K562 (cell line): ENCODE data around the gene ANKZF1. TPM values are rescaled to one million over a fixed set of nuclear protein-coding genes. Genes with fewer than 3 reads are reported as not detected.

Experiments
- ATAC-seq: fragments of 200-7000 bp; cut with Tn5 transposase; 3 replicates; pipeline ENCODE4 v1.9.1; 2020; ENCODE audit warnings: moderate library complexity
- BruUV-seq: library from RNA; stranded (reverse); fragments of 400-500 nt; replicated peaks from 2 replicates; lab custom pipeline; 2021; lab: Mats Ljungman, UMichigan
- CTCF ChIA-PET: fragments of 300-600 bp; formaldehyde crosslinking; extraction: SDS; loops from one replicate; lab custom pipeline; 2021; ENCODE audit warnings: low intra/inter-chr PET ratio; lab: Yijun Ruan, JAX
- POLR2A ChIA-PET: fragments of 300-600, 350-650 bp; sonication (Branson Sonifier 250); formaldehyde crosslinking; extraction: SDS; loops from one replicate; lab custom pipeline; 2021; ENCODE audit warnings: antibody characterized with exemption, inconsistent platforms; lab: Yijun Ruan, JAX
- DNase-seq, 4 experiments: peaks; one replicate each; pipeline versions ENCODE4 v3.0.0 to v3.0.0-alpha.2; 2011 to 2018; ENCODE audit warnings: low spot score in 3 of 4, mixed read lengths in 3 of 4; ENCODE audit errors: extremely low read depth in 1 of 4
- FAIRE-seq: peaks from 2 replicates; lab custom pipeline; 2011; peaks lifted over from hg19 to GRCh38; lab: Jason Lieb, UNC
- H2AFZ ChIP-seq: 2 replicates; pipeline ENCODE4 v1.6.0; 2011; ENCODE audit warnings: low read depth, low read length, control low read depth, inconsistent platforms
- H3K27ac ChIP-seq: fragments of 200-600 bp; 3 replicates; pipeline ENCODE4 v1.8.0; 2011; ENCODE audit warnings: low read depth, mild to moderate bottlenecking, control low read depth, inconsistent platforms, low read length, moderate library complexity, mixed read lengths; ENCODE audit errors: extremely low read depth
- H3K27me3 ChIP-seq, 2 experiments: fragments of 300-600 bp in 1 of 2; 2 replicates in 1 of 2; 3 replicates in 1 of 2; pipeline versions ENCODE4 v1.6.0 to v1.8.0; 2011; ENCODE audit warnings: inconsistent platforms in 2 of 2, low read length in 2 of 2, mild to moderate bottlenecking in 1 of 2, mixed read lengths in 1 of 2, moderate library complexity in 1 of 2; ENCODE audit not compliant: control insufficient read depth in 2 of 2, insufficient read depth in 2 of 2
- H3K36me3 ChIP-seq: fragments of 300-600 bp; 3 replicates; pipeline ENCODE4 v1.8.0; 2011; ENCODE audit warnings: mild to moderate bottlenecking, low read length, inconsistent platforms; ENCODE audit not compliant: control insufficient read depth, insufficient read depth
- H3K4me1 ChIP-seq, 2 experiments: fragments of 200-600 bp in 1 of 2; replicated peaks in 1 of 2; 2 replicates in 1 of 2; 3 replicates in 1 of 2; pipeline versions ENCODE4 v1.5.1 to v1.8.0; 2011; ENCODE audit warnings: inconsistent platforms in 2 of 2, low read length in 2 of 2, mild to moderate bottlenecking in 1 of 2, mixed read lengths in 1 of 2, moderate library complexity in 1 of 2; ENCODE audit not compliant: control insufficient read depth in 2 of 2, insufficient read depth in 2 of 2
- H3K4me2 ChIP-seq: 2 replicates; pipeline ENCODE4 v1.6.1; 2011; ENCODE audit warnings: low read length, control low read depth, inconsistent platforms, mixed read lengths; ENCODE audit not compliant: insufficient read depth
- H3K4me3 ChIP-seq: fragments of 200-600 bp; sonication (generic), shearing (Covaris generic); 2 replicates; pipeline ENCODE4 v1.5.1; 2016; ENCODE audit warnings: control low read depth, inconsistent platforms
- H3K79me2 ChIP-seq: fragments of 200-600 bp; 3 replicates; pipeline ENCODE4 v1.8.0; 2011; ENCODE audit warnings: low read length, inconsistent platforms; ENCODE audit not compliant: control insufficient read depth, insufficient read depth
- H3K9ac ChIP-seq, 2 experiments: 2 replicates each; pipeline versions ENCODE4 v1.6.0 to v1.6.1; 2011; ENCODE audit warnings: low read depth in 2 of 2, low read length in 2 of 2, control low read depth in 1 of 2, inconsistent platforms in 1 of 2, mild to moderate bottlenecking in 1 of 2, mixed read lengths in 1 of 2; ENCODE audit not compliant: insufficient read depth in 1 of 2
- H3K9me1 ChIP-seq: one replicate; pipeline ENCODE4 v1.6.0; 2011; ENCODE audit warnings: inconsistent platforms, mild to moderate bottlenecking, low read length, moderate library complexity; ENCODE audit not compliant: control insufficient read depth, insufficient read depth
- H3K9me3 ChIP-seq: replicated peaks from 2 replicates; pipeline ENCODE4 v1.5.1; 2011; ENCODE audit warnings: low read depth, low read length, inconsistent platforms; ENCODE audit not compliant: control insufficient read depth, insufficient read depth
- H4K20me1 ChIP-seq: replicated peaks from 2 replicates; pipeline ENCODE4 v1.6.1; 2011; ENCODE audit warnings: low read length, inconsistent platforms, mixed read lengths; ENCODE audit not compliant: control insufficient read depth, insufficient read depth
- ARHGAP35 ChIP-seq: fragments of 450-650 bp; IDR thresholded peaks from 2 replicates; pipeline ENCODE4 v1.6.1; 2018; ENCODE audit not compliant: partially characterized antibody
- CHCHD3 ChIP-seq: fragments of 250-450 bp; sonication (Bioruptor Pico); IDR thresholded peaks from 2 replicates; pipeline ENCODE4 v2.1.2; 2022; ENCODE audit warnings: mild to moderate bottlenecking
- EGR1 ChIP-seq: fragments of 450-650 bp; conservative IDR thresholded peaks from 2 replicates; pipeline ENCODE4 v1.6.1; 2017; ENCODE audit warnings: mild to moderate bottlenecking
- MTF1 ChIP-seq: fragments of 250-450 bp; sonication (Bioruptor Pico); IDR thresholded peaks from 2 replicates; pipeline ENCODE4 v1.9.0; 2021; ENCODE audit warnings: moderate library complexity, mild to moderate bottlenecking, inconsistent platforms, borderline replicate concordance
- TBL1XR1 ChIP-seq, 2 experiments: IDR thresholded peaks; 2 replicates each; pipeline ENCODE4 v1.6.1; 2012; ENCODE audit warnings: improper control_type of control experiment in 2 of 2, low read length in 2 of 2, mild to moderate bottlenecking in 1 of 2
- TEAD2 ChIP-seq: fragments of 450-650 bp; IDR thresholded peaks from 2 replicates; pipeline ENCODE4 v1.6.1; 2016; ENCODE audit warnings: missing genetic modification characterization, control low read depth, missing compliant biosample characterization
- ZC3H8 ChIP-seq: fragments of 450-650 bp; IDR thresholded peaks from 2 replicates; pipeline ENCODE4 v1.6.1; 2017
- ZNF121 ChIP-seq: sonication (generic); formaldehyde crosslinking; conservative IDR thresholded peaks from 2 replicates; pipeline ENCODE4 v1.8.0; 2022; ENCODE audit warnings: missing genetic modification reagents
- whole genome bisulfite sequencing: fragments of 100-300 bp; shearing (Covaris generic); methylation state at CpG from one replicate; pipeline ENCODE4 v1.1.6; 2016; ENCODE audit warnings: low coverage, mixed read lengths; ENCODE audit not compliant: insufficient coverage; ENCODE audit errors: missing lambda C conversion rate; 5-methylcytosine and 5-hydroxymethylcytosine counted together
- in situ Hi-C: fragments of 300-500 bp; cut with MboI; formaldehyde crosslinking; loops from 4 replicates; pipeline ENCODE4 v1.15.0; 2018; ENCODE audit warnings: inconsistent platforms, mixed read lengths
- intact Hi-C: fragments of 100-400 bp; cut with micrococcal nuclease; formaldehyde crosslinking; loops from 2 replicates; pipeline ENCODE4 v1.14.2; 2022
- polyA plus RNA-seq, 8 experiments: library from polyadenylated mRNA; depleted of rRNA in 4 of 8; stranded (reverse) in 5 of 8; unstranded in 3 of 8; fragments of >200 nt; fragmentation: Nextera tagmentation in 2 of 8; fragmentation: Illumina TruSeq in 1 of 8; extraction: Ambion mirVana in 2 of 8; extraction: Trizol in 1 of 8; gene quantifications; 2 replicates each; pipeline versions ENCODE4 v1.2.1 to v1.2.3, GENCODE V29; 2011 to 2014; ENCODE audit warnings: inconsistent platforms in 1 of 8, missing spikeins in 1 of 8
- total RNA-seq, 7 experiments: library from RNA; depleted of rRNA in 6 of 7; stranded (reverse); fragments of >200 nt in 6 of 7; fragmentation: Illumina TruSeq in 2 of 7; extraction: Trizol in 2 of 7; gene quantifications; 2 replicates each; pipeline versions ENCODE4 v1.2.1 to v1.2.3, GENCODE V29; 2011 to 2021; ENCODE audit warnings: low replicate concordance in 1 of 7

Gene ANKZF1
- total and polyA plus RNA-seq, 9 of the 15 experiments (the other 6 are each of a cell fraction or from before 2014, with no cell fraction given) = 3.1 to 60.6 (median 31.0) TPM

GRCh38 chr2:219205165-219205538 is 24.5 kb upstream of the ANKZF1 start:
- ChIA-PET POLR2A (interaction anchor here (1.2 kb wide), 1 partner anchor 10 kb away, joined by 3 read pairs; no protein-coding TSS in a partner anchor), CTCF (no interaction called here)
- Histone ChIP-seq H3K27me3 (no peaks in the 10 kb centered on the region), H3K9me1 (no peaks in the 10 kb centered on the region), H2AFZ (no peak overlapping the region), H3K9me3 (0 out of 2 replicates have a peak, but pooled peaks cover 2% of the 10 kb centered on the region), H3K4me1 (peaks cover 16 to 17% of the 10 kb centered on the region in 2 experiments; a peak in 4 of 5 replicates)
- WGBS = 80% methylated on average over 5 of the region's 5 CpGs
- TF ChIP-seq ZNF121 (CRISPR knock-in tag) (peak; percentile 68), EGR1 (no peak), TBL1XR1 (IDR thresholded peaks at IDR 0.05; ENCODE audit: low read length in 2 of 2) (no peak), MTF1 (no peak)
- TF ChIP-seq, all 486 proteins: peak for 1
- Histone ChIP-seq H3K4me2 (no peak overlapping the region), H3K27ac (no peak overlapping the region), H3K4me3 (no peak overlapping the region), H3K36me3 (peaks cover 30% of the 10 kb centered on the region; the same call in 2 of the 3 replicates), H3K9ac (no peak overlapping the region), H4K20me1 (peaks cover 11% of the 10 kb centered on the region; the same call in 1 of the 2 replicates), H3K79me2 (no peaks in the 10 kb centered on the region)
- in situ Hi-C loops = loop anchor here (5.0 kb wide), 1 partner anchor 33 kb away; the partner anchor contains the start of gene SLC23A3
- DNase-seq = no peak
- FAIRE-seq = no peak
- no peak for ATAC-seq
- BruUV-seq = no TSS peak
- intact Hi-C loops = no loop called here

- Histone ChIP-seq H3K9ac (peak overlapping the region; percentile 86 to 89; a peak in 3 of 4 replicates), H4K20me1 (peaks cover 11% of the 10 kb centered on the region; the same call in 1 of the 2 replicates), H3K36me3 (peaks cover 38% of the 10 kb centered on the region; the same call in 2 of the 3 replicates), H3K4me1 (peaks cover 16 to 17% of the 10 kb centered on the region in 2 experiments; a peak in 4 of 5 replicates), H3K4me3 (peak overlapping the region; percentile 61), H2AFZ (peak overlapping the region; percentile 95), H3K27me3 (no peaks in the 10 kb centered on the region), H3K4me2 (peak overlapping the region; percentile 94), H3K27ac (peak overlapping the region; percentile 81), H3K9me1 (no peaks in the 10 kb centered on the region), H3K9me3 (0 out of 2 replicates have a peak, but pooled peaks cover 2% of the 10 kb centered on the region), H3K79me2 (no peaks in the 10 kb centered on the region)
- no TSS peak for BruUV-seq
- no peak for ATAC-seq
- ChIA-PET CTCF (no interaction called here), POLR2A (interaction anchor here (0.8 to 1.5 kb wide), 11 partner anchors 8 to 89 kb away, joined by 3 to 8 read pairs (median 4); partner anchors contain the start of genes ABCB6, ANKZF1, ATG9A and CNPPD1)
- 8% methylated on average over 6 of the region's 7 CpGs for WGBS
- intact Hi-C loops (loop anchor here (1.0 to 2.0 kb wide), 2 partner anchors 23 to 29 kb away; partner anchors contain the start of genes ANKZF1, ATG9A and CNPPD1), in situ Hi-C loops (loop anchor here (5.0 kb wide), 1 partner anchor 34 kb away; the partner anchor contains the start of gene SLC23A3)
- DNase-seq = no peak
- peak; percentile 78 for FAIRE-seq
- TF ChIP-seq TEAD2 (tag) = no peak
- no peak for TF ChIP-seq ARHGAP35
- TF ChIP-seq CHCHD3 (CRISPR knock-in tag) = no peak
- TF ChIP-seq ZC3H8 = no peak
Observed at GRCh38 chr2:219205981-219206327, 23.7 kb upstream of the ANKZF1 start.
